GM13976 (cell line): Measurements from ENCODE around the gene ZNF234.
A peak's percentile ranks its signal among the peaks of the same experiment; 100 is the strongest.
"Not testable (repeated sequence)": the region's sequence is repeated elsewhere in the genome, so short reads cannot be mapped to it uniquely, and the experiment has no call there.

ENCODE experiments used
- DNase-seq: peaks from one replicate; pipeline ENCODE4 v3.0.0; 2012; ENCODE audit warnings: low spot score
- CTCF ChIP-seq: IDR thresholded peaks from 2 replicates; pipeline ENCODE4 v1.5.1; 2012; ENCODE audit warnings: borderline replicate concordance, mild to moderate bottlenecking; ENCODE audit not compliant: insufficient read depth; ENCODE audit errors: extremely low read depth, missing control alignments, control extremely low read depth
- in situ Hi-C: fragments of 300-500 bp; cut with MboI; formaldehyde crosslinking; loops from one replicate; pipeline ENCODE4 v1.12.0; 2022; ENCODE audit warnings: low sequenced_read_pairs, mixed read lengths, inconsistent platforms; ENCODE audit not compliant: unreplicated experiment

The ZNF234 gene

DNA sequence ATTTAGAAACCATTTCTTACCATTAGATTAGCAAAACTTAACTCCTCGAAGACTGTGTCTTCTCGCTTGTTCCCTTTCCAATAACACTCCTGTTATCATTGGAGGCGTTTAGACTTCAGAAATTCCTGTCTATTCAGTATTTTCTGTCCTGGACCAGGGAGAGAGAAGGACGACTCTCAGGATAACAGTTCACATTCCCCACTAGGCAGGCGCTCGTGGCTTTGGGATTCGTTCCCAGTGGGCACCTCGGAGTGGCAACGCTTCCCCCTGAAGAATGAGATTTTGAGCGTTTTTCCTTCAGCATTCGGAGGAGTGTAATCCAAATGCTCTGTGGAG lies 28.6 kb upstream of the ZNF234 start:
- in situ Hi-C loops: no loop called here

GRCh38 chr19:44113138-44113783 lies 28.1 kb upstream of the ZNF234 start, which contains the start of gene ZNF225:
Gene ZNF225, plus strand, starts transcription at chr19:44113399. Its CDS starts 2,429 bp downstream, at chr19:44115828.
- in situ Hi-C loops: no loop called here
- TF ChIP-seq CTCF: no peak
- peak; percentile 89 for DNase-seq

More for the DNA sequence above, 28.6 kb upstream of the ZNF234 start:
- peak; percentile 12 for DNase-seq
- no peak for TF ChIP-seq CTCF

DNA sequence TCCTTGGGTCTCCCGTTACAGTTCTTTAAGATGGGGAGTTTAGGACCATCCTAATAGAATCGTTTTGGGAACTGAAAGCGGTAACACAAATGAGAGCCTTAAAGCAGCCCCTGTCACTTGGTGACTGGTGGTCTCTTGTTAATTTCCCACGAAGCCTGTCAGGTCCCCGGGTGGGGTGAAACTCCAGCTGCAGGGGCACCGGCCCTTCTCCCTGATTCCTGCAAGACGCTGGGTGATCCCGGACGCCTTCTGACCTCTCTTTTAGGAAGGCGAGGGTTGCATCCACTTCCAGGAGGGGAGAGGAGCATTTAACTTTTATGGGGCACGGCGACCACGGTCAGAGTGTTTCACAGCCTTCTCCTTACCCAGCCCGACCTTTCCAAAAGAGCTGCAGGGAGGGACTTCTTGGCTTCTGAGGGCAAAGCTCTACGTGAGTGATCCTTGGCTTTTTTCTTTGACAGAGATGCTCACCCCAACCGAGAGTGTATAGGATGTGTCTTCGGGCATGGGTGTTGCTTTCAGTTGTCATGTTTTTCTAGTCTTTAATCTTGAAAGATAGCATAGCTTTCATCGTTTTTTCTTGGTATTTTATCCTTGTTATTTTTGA lies 27.5 kb upstream of the ZNF234 start:
- DNase-seq: peak; percentile 18
- in situ Hi-C loops: no loop called here
- TF ChIP-seq CTCF: no peak

- in situ Hi-C loops, DNase-seq: not testable (repeated sequence)
Observed at GRCh38 chr19:44121162-44121561, 20.2 kb upstream of the ZNF234 start.

- DNase-seq: no peak
- in situ Hi-C loops: no loop called here
- no peak for TF ChIP-seq CTCF
Observed at GRCh38 chr19:44131955-44132354, 9.4 kb upstream of the ZNF234 start.

DNA sequence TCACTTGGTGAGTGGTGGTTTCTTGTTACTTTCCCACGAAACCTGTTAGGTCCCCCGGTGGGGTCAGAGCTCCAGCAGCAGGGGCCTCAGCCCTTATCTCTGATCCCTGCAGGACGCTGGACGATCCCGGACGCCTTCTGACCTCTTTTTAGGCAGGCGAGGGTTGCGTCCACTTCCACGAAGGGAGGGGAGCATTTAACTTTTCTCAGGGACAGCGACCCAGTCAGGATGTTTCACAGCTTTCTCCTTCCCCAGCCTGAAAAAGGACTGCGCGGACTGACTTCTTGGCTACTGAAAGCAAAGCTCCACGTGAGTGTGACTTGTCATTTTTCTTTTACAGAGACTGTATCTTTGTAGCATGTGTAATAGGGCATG lies 692 bp downstream of the ZNF234 start:
- in situ Hi-C loops: no loop called here
- no peak for DNase-seq
- no peak for TF ChIP-seq CTCF

- no peak for DNase-seq
- no peak for TF ChIP-seq CTCF
- in situ Hi-C loops: no loop called here
Observed at GRCh38 chr19:44149776-44150175, 8.4 kb downstream of the ZNF234 start.
